Bronchial smooth muscle cell (primary cell): ENCODE measurements around the gene C1QTNF5. TPM values are rescaled to one million over a fixed set of nuclear protein-coding genes. Genes with fewer than 3 reads are reported as not detected.

Experiments
- total RNA-seq: library from RNA; depleted of rRNA; stranded (reverse); fragments of >200 nt; gene quantifications from 2 replicates; pipeline ENCODE4 v1.2.1, GENCODE V29; 2014

Gene C1QTNF5, protein sequence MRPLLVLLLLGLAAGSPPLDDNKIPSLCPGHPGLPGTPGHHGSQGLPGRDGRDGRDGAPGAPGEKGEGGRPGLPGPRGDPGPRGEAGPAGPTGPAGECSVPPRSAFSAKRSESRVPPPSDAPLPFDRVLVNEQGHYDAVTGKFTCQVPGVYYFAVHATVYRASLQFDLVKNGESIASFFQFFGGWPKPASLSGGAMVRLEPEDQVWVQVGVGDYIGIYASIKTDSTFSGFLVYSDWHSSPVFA
- total RNA-seq, result 6.9 and 9.1 TPM in 2 replicates

GRCh38 chr11:119340335-119341221, at the start of gene C1QTNF5:
C1QTNF5 (minus strand) TSS chr11:119340883; CDS start chr11:119340397, 486 bp downstream.

DNA sequence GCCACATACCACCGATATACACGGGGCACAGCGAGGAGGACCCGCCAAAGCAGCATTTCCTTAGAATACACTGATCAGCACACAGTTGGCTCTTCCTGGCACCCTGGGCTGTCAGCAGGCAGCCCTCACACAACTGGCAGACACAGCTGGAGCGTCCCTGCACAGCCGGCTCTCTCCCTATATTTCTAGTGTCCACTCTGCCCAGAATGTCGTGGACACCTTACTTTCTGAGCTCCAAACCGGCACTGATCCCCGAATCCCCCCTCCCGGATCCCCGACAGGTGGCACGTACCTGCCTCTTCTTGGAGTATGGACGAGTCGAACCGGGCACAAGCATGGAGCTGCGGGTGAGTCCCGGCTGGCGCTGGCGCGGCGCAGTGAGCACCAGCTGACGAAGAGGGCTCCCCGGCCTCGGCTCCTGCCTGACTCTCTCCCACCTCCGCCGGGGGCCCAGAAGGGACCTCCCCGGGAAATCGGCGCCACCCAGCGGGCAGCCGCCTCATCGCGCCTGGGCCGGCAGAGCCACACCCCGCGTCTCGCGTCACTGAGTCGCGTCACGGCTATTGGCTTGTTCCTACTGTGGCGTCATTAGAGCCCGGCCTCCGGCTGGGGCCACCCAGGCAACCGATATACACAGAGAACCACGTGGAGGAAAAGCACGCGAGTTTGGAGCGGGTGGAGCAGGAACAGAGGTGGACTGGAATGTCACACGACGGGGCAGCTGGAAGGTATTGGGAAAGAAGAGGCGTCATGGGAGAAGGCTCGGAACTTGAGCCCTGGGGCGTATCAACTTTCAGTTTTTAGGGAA, 40.7 kb upstream of the C1QTNF5 start, which contains the start of gene USP2:
Gene USP2, minus strand, starts transcription at position 510 of the 808 bp plus-strand sequence. CDS start 8,210 bp downstream, outside the sequence.

DNA sequence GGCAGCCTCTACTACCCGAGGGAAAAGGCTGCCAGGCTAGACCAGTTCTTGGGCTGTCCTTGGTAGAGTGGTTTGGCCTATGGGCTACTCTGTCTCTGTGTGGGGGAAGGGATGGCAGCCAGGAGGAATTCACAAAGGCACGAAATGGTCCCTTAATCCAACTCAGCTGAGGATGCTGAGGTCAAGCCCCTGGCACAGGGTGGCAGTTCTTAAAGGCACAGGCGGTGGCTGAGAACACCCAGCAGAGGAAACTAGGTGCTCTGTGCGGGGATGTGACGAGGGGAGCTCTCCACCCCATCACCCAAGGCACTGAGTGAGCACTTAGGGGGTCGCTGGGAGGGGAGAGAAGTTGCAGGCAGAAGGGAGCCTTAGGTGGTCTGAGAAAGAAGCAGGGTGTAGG, 5.9 kb upstream of the C1QTNF5 start, which contains the start of gene MFRP:
Gene MFRP, minus strand, starts transcription at position 101 of the 400 bp plus-strand sequence. CDS start 192 bp downstream, outside the sequence.

GRCh38 chr11:119334174-119334930, 6.3 kb downstream of the C1QTNF5 start, which contains the start of gene RNF26:
RNF26 (plus strand) TSS chr11:119334527; CDS start chr11:119335123, 596 bp downstream.

GRCh38 chr11:119316729-119317591, 23.7 kb downstream of the C1QTNF5 start, which contains the start of gene MCAM:
MCAM (minus strand) TSS chr11:119317130; CDS start chr11:119317101, 29 bp downstream.

Other genes with a start within 250 kb of the C1QTNF5 start
- 7.6 and 8.9 TPM in 2 replicates for gene DPAGT1, start 239.0 kb downstream of the C1QTNF5 start, total RNA-seq
- gene C2CD2L, start 233.5 kb downstream of the C1QTNF5 start, total RNA-seq, result 1.7 and 1.9 TPM in 2 replicates
- 13.7 and 14.6 TPM in 2 replicates for gene HINFP, start 219.3 kb downstream of the C1QTNF5 start, total RNA-seq
- 0.09 and 0.16 TPM in 2 replicates for gene ABCG4, start 191.8 kb downstream of the C1QTNF5 start, total RNA-seq
- gene NLRX1, start 172.2 kb downstream of the C1QTNF5 start, total RNA-seq, result 10.3 and 12.5 TPM in 2 replicates
- gene NHERF4, start 155.4 kb downstream of the C1QTNF5 start, total RNA-seq, result not detected in 2 replicates
- gene CBL, start 134.5 kb downstream of the C1QTNF5 start, total RNA-seq, result 2.4 and 3.5 TPM in 2 replicates
- gene MCAM, start 23.8 kb downstream of the C1QTNF5 start, total RNA-seq, result 0.94 and 6.1 TPM in 2 replicates
- gene RNF26, start 6.4 kb downstream of the C1QTNF5 start, total RNA-seq, result 2.7 and 3.4 TPM in 2 replicates
- not detected in 2 replicates for gene MFRP, start 5.8 kb upstream of the C1QTNF5 start, total RNA-seq
- gene USP2, start 40.8 kb upstream of the C1QTNF5 start, total RNA-seq, result not detected in 2 replicates
- 11.0 and 47.3 TPM in 2 replicates for gene THY1, start 82.3 kb upstream of the C1QTNF5 start, total RNA-seq